ENCODE data around the gene PTPRN2.
A peak's percentile ranks its signal among the peaks of the same experiment; 100 is the strongest.
"Not testable (repeated sequence)": the region's sequence is repeated elsewhere in the genome, so short reads cannot be mapped to it uniquely, and the experiment has no call there.

The PTPRN2 gene

GRCh38 chr7:158262284-158263109, 325.1 kb downstream of the PTPRN2 start:
- no peaks in the 10 kb centered on the region for H3K36me3 Mint-ChIP-seq (ENCODE audit: low read depth)
- H3K27ac Mint-ChIP-seq, result no peak overlapping the region
- DNase-seq, result no peak
- no peaks in the 10 kb centered on the region for H3K27me3 Mint-ChIP-seq
- no peaks in the 10 kb centered on the region for H3K9me3 Mint-ChIP-seq
- H3K4me1 Mint-ChIP-seq (ENCODE audit: low read depth), result no peaks in the 10 kb centered on the region
- H3K4me3 Mint-ChIP-seq, result no peak overlapping the region

GRCh38 chr7:158261362-158262235, 326.0 kb downstream of the PTPRN2 start:
- no peak overlapping the region for H3K27ac Mint-ChIP-seq
- H3K4me3 Mint-ChIP-seq, result no peak overlapping the region
- H3K4me1 Mint-ChIP-seq (ENCODE audit: low read depth), result no peaks in the 10 kb centered on the region
- no peaks in the 10 kb centered on the region for H3K27me3 Mint-ChIP-seq
- DNase-seq, result no peak
- no peaks in the 10 kb centered on the region for H3K36me3 Mint-ChIP-seq (ENCODE audit: low read depth)
- no peaks in the 10 kb centered on the region for H3K9me3 Mint-ChIP-seq

- Mint-ChIP-seq H3K36me3 (ENCODE audit: low read depth) (no peaks in the 10 kb centered on the region), H3K27me3 (no peaks in the 10 kb centered on the region), H3K27ac (no peak overlapping the region), H3K4me1 (ENCODE audit: low read depth) (no peaks in the 10 kb centered on the region), H3K9me3 (no peaks in the 10 kb centered on the region), H3K4me3 (no peak overlapping the region)
- no peak for DNase-seq
These were observed 326.9 kb downstream of the PTPRN2 start for GRCh38 chr7:158260567-158261361.

GRCh38 chr7:158259671-158260418, 327.8 kb downstream of the PTPRN2 start:
- Mint-ChIP-seq H3K27me3 (no peaks in the 10 kb centered on the region), H3K4me1 (ENCODE audit: low read depth) (no peaks in the 10 kb centered on the region), H3K9me3 (no peaks in the 10 kb centered on the region), H3K36me3 (ENCODE audit: low read depth) (no peaks in the 10 kb centered on the region), H3K4me3 (no peak overlapping the region), H3K27ac (no peak overlapping the region)
- DNase-seq, result no peak

- Mint-ChIP-seq H3K4me1 (ENCODE audit: low read depth) (no peaks in the 10 kb centered on the region), H3K9me3 (no peaks in the 10 kb centered on the region), H3K36me3 (ENCODE audit: low read depth) (no peaks in the 10 kb centered on the region), H3K4me3 (no peak overlapping the region), H3K27ac (no peak overlapping the region), H3K27me3 (no peaks in the 10 kb centered on the region)
- DNase-seq, result no peak
These were observed 328.5 kb downstream of the PTPRN2 start for GRCh38 chr7:158259141-158259540.

GRCh38 chr7:158258411-158259130, 329.1 kb downstream of the PTPRN2 start:
- H3K4me3 Mint-ChIP-seq, result no peak overlapping the region
- no peaks in the 10 kb centered on the region for H3K36me3 Mint-ChIP-seq (ENCODE audit: low read depth)
- H3K4me1 Mint-ChIP-seq (ENCODE audit: low read depth), result no peaks in the 10 kb centered on the region
- no peaks in the 10 kb centered on the region for H3K9me3 Mint-ChIP-seq
- no peaks in the 10 kb centered on the region for H3K27me3 Mint-ChIP-seq
- no peak for DNase-seq
- H3K27ac Mint-ChIP-seq, result no peak overlapping the region

GRCh38 chr7:158257516-158258410, 329.9 kb downstream of the PTPRN2 start:
- no peak overlapping the region for H3K27ac Mint-ChIP-seq
- H3K27me3 Mint-ChIP-seq, result no peaks in the 10 kb centered on the region
- DNase-seq, result no peak
- H3K4me1 Mint-ChIP-seq (ENCODE audit: low read depth), result no peaks in the 10 kb centered on the region
- no peaks in the 10 kb centered on the region for H3K9me3 Mint-ChIP-seq
- no peak overlapping the region for H3K4me3 Mint-ChIP-seq
- no peaks in the 10 kb centered on the region for H3K36me3 Mint-ChIP-seq (ENCODE audit: low read depth)

- Mint-ChIP-seq H3K4me3 (no peak overlapping the region), H3K36me3 (ENCODE audit: low read depth) (no peaks in the 10 kb centered on the region), H3K27ac (no peak overlapping the region), H3K27me3 (no peaks in the 10 kb centered on the region), H3K9me3 (no peaks in the 10 kb centered on the region), H3K4me1 (ENCODE audit: low read depth) (no peaks in the 10 kb centered on the region)
- DNase-seq, result no peak
These were observed 330.6 kb downstream of the PTPRN2 start for GRCh38 chr7:158257001-158257400.

- Mint-ChIP-seq H3K4me3 (no peak overlapping the region), H3K27ac (no peak overlapping the region), H3K4me1 (ENCODE audit: low read depth) (no peaks in the 10 kb centered on the region), H3K36me3 (ENCODE audit: low read depth) (no peaks in the 10 kb centered on the region), H3K9me3 (no peaks in the 10 kb centered on the region), H3K27me3 (no peaks in the 10 kb centered on the region)
- DNase-seq, result peak; percentile 6
These were observed 331.4 kb downstream of the PTPRN2 start for GRCh38 chr7:158256091-158256816.

- DNase-seq, result no peak
- Mint-ChIP-seq H3K4me3 (no peak overlapping the region), H3K36me3 (ENCODE audit: low read depth) (no peaks in the 10 kb centered on the region), H3K9me3 (no peaks in the 10 kb centered on the region), H3K27ac (no peak overlapping the region), H3K27me3 (no peaks in the 10 kb centered on the region), H3K4me1 (ENCODE audit: low read depth) (no peaks in the 10 kb centered on the region)
These were observed 332.1 kb downstream of the PTPRN2 start for GRCh38 chr7:158255558-158255957.

- Mint-ChIP-seq H3K27me3 (no peaks in the 10 kb centered on the region), H3K4me3 (no peak overlapping the region), H3K36me3 (ENCODE audit: low read depth) (no peaks in the 10 kb centered on the region), H3K9me3 (no peaks in the 10 kb centered on the region), H3K27ac (no peak overlapping the region), H3K4me1 (ENCODE audit: low read depth) (no peaks in the 10 kb centered on the region)
- DNase-seq, result peak; percentile 7
These were observed 332.5 kb downstream of the PTPRN2 start for GRCh38 chr7:158255156-158255555.

GRCh38 chr7:158253670-158254045, 334.0 kb downstream of the PTPRN2 start:
- DNase-seq, result not testable (repeated sequence)

More at GRCh38 chr7:158253670-158254045, 334.0 kb downstream of the PTPRN2 start:
- not testable (repeated sequence) for H3K9me3 Mint-ChIP-seq; H3K27me3 Mint-ChIP-seq; H3K27ac Mint-ChIP-seq; H3K4me3 Mint-ChIP-seq; H3K36me3 Mint-ChIP-seq (ENCODE audit: low read depth); H3K4me1 Mint-ChIP-seq (ENCODE audit: low read depth)

All from activated T-cell treated with anti-CD3 and anti-CD28 coated beads, Interleukin-2, amount 50 U/mL, for 24 hours (primary cell).